HG02623 (cell line): ENCODE measurements around the gene OR2M2.
A peak's percentile ranks its signal among the peaks of the same experiment; 100 is the strongest.

Experiments used
- ATAC-seq: cut with Tn5 transposase; IDR thresholded peaks from one replicate; pipeline ENCODE4 v1.9.1; 2021; ENCODE audit warnings: moderate library complexity; ENCODE audit not compliant: unreplicated experiment

The OR2M2 gene, protein sequence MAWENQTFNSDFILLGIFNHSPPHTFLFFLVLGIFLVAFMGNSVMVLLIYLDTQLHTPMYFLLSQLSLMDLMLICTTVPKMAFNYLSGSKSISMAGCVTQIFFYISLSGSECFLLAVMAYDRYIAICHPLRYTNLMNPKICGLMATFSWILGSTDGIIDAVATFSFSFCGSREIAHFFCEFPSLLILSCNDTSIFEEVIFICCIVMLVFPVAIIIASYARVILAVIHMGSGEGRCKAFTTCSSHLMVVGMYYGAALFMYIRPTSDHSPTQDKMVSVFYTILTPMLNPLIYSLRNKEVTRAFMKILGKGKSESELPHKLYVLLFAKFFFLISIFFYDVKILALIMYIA

DNA sequence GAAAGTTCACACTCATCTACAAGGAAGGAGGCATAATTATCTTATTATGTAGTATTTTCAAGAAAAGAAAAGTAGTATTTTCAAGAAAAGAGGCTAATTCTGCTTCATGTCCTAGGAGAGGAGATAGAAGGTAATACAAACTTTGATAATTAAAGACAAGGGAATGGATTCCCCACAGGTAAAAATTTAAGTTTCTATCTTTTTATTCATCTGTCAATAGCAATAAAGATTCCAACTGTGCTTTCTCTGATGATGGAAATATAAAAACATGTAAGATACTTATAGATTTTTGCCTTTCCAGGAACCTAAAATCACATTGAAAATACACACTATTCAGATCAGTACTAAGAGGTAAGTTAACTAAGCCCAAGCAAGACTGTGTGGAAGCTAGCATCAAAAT is at the start of gene OR2M2:
OR2M2 (plus strand) TSS at position 301 of the 400 bp plus-strand sequence. CDS start 5,165 bp downstream, outside the sequence.
- ATAC-seq, result no peak

DNA sequence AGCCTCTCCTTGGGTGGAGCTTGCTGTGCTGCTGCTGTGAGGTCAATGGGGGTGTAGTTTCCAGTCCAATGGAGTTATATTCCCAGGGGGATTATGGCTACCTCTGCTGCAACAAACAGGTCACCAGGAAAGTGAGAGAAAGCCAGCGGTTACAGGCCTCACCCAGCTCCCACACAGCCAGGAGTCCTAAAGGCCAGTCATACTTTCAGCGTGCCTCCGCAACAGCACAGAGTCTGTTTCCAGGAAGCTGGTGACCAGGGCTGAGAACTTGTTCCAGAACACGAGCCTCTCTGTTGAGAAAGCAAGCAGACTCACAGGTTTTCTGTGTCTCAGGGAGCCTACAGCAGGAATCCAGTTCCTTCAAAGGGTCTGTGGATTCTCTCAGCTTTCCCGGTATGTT is 47.0 kb upstream of the OR2M2 start:
- ATAC-seq, result no peak

DNA sequence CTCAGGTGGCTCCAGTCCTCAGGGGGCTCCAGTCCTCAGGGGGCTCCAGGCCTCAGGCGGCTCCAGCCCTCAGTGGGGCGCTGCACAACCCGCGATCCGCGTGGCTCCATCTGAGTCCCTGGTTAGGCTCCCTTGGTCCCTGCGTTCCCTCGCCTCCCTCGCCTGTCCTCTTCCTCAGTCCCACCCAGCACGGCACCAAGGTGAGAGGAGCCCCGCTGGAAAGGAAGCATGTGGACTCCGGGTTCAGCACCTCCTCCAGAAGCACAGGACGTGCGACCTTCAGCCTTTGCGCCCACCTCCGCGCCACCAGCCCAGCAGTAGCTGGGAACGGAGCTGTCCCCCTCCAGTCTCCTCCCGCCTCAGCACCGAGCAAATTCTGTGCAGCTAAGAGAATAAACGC is 37.8 kb upstream of the OR2M2 start:
- no peak for ATAC-seq

DNA sequence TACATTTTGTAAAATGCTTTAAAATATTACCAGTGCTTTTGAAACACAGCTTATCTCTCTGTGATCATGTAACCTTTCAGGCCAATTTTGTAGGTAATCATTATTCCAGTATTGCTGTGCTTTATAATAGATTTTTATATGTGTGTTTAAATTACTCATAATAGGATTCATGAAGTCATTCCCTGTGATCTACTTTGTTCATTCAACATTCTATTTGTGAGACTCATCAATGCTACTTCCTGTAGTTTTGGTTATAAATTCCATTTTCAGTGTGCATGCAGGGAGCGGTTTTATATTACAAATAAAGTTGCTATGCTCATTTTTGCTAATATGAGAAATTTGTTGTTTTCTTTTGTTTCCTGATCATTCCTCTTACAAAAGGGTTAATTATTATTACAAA is 33.8 kb upstream of the OR2M2 start:
- ATAC-seq, result no peak

DNA sequence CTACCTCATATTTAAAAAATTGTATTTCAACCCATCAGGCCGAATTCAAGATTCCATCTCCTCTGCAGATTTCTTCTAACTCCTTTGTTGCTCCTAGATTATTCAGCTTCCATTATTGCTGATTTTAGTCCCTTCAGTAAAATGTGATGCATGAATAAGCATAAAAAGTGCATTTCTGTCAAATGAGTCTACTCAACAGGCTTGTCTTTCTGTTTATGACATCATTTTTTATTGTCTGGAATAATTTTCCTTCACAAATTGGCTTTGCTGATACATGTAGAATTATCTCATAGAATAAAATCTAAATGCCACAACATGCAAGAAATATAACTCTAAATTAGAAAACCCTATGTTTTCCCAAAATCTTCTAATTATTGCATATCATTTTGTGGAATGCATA is 31.3 kb upstream of the OR2M2 start:
- no peak for ATAC-seq

DNA sequence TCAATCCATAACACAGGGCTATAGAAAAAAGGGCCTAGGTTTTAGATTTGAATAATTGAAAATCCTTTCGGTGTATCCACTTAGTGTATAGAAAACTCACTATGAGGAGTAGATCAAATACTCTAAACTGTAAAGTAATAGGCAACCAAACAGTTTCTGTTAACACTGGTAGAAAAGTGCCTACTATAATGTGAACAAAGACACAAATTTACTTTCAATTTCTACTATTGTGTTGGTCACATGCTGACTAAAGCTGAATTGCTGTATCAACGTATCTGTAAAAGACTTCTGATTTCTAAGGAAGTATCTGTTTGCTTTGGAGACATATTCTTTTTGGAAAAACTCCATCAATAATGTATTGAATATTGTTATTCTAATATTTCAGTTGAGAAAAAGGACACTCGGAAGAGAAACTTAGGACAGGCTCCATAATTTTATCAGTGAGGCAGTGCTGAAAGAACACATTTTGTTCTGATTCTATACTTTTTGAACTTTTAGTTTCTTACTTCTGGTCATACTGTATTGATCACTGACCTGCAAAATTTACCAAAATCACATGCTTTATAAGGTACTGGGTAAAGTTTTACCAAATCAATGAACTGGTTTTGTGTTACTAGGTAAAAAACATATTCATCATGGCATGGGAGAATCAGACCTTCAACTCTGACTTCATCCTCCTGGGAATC is 30.0 kb upstream of the OR2M2 start, which contains the start of gene OR2M5:
OR2M5 (plus strand) TSS at position 636 of the 686 bp plus-strand sequence; CDS start at position 636, 0 bp downstream.
- no peak for ATAC-seq

DNA sequence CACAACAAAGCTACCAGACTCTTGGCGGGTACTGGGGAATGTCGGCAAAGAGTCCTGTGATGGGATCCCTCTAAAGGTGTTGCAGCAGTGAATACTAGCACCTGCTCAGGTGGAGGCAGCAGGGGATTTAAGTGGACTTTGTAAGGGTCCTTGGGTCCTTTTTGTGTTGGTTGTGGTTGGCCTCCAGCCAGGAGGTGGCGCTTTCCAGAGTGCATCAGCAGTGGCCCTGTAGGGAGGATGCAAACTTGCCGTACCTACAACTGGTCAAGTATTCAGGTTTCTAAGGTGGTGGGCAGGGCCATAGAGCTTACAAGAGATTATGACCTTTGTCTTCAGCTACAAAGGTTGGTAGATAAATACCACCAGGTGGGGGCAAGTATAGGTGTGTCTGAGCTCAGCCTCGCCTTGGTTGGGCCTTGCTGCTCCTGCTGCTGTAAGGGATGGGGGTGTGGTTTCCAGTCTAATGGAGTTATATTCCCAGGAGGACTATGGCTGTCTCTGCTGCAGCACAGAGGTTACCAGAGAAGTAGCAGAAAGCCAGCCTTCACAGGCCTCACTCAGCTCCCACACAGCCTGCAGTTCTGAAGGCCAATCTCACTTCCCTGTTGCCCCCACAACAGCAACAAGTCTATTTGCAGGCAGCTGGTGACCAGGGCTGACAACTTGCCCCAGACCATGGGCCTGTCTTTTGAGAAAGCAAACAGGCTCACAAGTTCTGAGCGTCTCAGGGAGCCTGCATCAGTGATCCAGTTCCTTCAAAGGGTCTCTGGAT is 22.4 kb upstream of the OR2M2 start:
- no peak for ATAC-seq

DNA sequence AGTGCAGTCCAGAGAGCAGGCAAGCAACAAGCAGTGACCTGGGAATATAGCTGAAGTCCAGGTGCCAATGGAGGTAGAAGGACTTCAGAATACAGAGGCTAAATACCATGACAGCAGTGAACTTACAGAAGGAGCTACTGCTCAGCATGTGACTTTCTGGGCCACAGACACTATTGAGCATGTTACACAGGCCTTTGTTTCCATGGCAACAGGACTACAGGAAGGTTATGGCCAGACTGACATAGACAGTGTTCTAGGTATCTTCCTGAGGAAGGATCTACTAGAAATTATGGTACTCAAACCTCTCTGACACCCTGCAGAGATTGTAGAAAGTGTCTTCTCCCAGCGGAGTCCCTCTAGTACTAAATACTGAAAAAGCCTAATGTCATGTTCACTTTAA is 18.7 kb upstream of the OR2M2 start:
- ATAC-seq, result no peak

DNA sequence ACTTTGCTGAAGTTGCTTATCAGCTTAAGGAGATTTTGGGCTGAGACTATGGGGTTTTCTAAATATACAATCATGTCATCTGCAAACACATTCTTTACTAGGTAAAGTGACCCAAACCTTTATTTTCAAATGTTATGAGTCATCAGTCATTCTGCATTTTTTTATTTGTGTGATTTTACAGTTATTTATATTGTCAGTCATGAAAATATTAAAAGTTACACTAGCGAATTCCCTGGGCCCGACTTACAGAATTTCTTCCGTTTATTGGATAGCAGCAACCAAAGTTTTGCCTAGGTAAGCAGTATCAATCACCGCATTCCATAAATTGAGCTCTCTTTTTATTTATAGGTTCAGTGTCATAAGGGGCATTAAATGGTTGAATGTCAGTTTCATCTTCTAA is 15.9 kb upstream of the OR2M2 start:
- no peak for ATAC-seq

DNA sequence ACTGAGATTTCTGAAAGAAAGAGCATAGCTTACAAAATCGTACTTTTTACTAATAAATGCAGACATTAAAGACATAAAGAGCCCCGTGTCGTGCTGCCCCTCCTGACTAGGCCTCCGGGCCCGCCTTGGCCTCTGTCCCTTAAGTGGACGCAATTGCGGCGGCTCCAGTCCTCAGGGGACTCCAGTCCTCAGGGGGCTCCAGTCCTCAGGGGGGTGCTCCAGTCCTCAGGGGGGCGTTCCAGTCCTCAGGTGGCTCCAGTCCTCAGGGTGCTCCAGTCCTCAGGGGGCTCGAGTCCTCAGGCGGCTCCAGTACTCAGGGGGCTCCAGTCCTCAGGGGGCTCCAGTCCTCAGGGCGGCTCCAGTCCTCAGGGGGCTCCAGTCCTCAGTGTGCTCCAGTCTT is 10.6 kb upstream of the OR2M2 start:
- ATAC-seq, result no peak

DNA sequence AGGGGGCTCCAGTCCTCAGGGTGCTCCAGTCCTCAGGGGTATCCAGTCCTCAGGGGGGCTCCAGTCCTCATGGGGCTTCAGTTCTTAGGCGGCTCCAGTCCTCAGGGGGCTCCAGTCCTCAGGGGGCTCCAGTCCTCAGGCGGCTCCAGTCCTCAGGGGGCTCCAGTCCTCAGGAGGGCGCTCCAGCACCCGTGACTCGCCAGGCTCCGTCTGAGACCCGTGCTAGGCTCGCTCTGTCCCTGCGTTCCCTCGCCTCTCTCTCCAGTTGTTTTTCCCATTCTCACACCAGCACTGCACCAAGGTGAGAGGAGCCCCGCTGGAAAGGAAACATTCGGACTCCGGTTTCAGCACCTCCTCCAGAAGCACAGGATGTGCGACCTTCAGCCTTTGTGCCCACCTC is 9.4 kb upstream of the OR2M2 start:
- ATAC-seq, result no peak

DNA sequence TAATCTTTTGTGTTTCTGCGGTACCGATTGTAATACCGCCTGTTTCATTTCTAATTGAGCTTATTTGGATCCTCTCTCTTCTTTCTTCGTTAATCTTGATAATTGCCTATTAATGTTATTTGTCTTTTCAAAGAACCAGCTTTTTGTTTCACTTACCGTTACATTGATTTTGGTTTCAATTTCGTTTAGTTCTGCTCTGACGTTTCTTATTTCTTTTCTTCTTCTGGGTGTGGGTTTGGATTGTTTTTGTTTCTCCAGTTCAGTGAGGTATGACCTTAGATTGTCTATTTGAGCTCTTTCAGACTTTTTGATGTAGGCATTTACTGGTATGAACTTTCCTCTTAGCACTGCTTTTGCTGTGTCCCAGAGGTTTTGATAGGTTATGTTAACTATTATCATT is 9.4 kb downstream of the OR2M2 start:
- peak; percentile 64 for ATAC-seq

DNA sequence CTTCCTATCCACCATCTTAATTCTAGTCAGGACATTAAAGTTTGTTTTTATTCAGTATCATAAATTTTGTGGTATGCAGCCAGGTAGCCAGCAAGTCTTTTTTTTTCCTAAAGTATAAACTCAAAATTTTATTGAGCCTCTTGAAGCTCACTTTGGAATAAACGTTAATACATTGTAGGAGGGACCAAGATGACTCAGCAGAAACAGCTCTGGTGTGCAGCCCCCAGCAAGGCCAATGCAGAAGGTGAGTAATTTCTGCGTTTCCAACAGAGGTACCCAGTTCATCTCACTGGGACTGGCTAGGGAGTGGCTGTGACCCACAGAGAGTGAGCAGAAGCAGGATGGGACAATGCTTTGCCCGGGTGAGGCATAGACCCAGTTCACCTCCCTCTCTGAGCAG is 12.7 kb downstream of the OR2M2 start:
- no peak for ATAC-seq

DNA sequence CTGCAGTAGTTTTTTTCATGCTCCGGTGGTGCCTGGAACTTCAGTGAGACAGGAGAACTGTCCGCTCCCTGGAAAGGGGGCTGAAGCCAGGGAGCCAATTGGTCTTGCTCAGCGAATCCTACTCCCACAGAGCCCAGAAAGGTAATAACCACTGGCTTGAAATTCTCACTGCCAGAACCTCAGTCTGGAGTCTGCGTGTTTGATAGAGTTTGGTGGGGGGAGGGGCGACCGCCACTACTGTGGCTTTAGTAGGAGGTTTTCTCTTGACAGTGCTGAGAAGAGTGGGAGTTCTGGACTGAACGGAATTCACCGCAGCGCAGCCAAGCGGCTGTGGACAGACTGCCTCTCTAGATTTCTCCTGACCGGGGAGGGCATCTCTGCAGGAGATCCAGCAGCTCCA is 14.4 kb downstream of the OR2M2 start:
- ATAC-seq, result no peak

DNA sequence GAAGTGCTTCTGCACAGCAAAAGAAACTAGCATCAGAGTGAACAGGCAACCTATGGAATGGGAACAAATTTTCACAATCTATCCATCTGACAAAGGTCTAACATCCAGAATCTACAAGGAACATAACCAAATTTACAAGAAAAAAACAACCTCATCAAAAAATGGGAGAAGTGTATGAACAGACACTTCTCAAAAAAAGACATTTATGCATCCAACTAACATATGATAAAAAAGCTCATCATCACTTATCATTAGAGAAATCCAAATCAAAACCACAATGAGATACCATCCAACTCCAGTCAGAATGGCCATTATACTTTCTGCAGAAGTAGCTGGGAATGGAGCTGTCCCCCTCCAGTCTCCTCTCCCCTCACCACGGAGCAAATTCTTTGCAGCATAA is 19.5 kb downstream of the OR2M2 start:
- ATAC-seq, result no peak

DNA sequence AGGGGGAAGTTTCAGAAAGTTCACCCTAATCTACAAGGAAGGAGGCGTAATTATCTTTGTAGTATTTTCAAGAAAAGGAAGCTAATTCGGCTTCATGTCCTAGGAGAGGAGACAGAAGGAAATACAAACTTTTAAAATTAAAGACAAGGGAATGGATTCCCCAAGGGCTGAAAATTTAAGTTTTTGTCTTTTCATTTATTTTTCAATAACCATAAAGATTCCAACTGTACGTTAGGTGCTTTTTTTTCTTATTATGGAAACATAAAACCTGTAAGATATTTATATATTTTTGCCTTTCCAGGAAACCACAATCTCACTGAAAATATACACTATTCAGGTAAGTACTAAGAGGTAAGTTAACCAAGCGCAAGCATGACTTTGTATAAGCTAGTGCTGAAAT is 22.3 kb downstream of the OR2M2 start, which contains the start of gene OR2M3:
OR2M3 (plus strand) TSS at position 301 of the 400 bp plus-strand sequence. CDS start 5,803 bp downstream, outside the sequence.
- no peak for ATAC-seq

DNA sequence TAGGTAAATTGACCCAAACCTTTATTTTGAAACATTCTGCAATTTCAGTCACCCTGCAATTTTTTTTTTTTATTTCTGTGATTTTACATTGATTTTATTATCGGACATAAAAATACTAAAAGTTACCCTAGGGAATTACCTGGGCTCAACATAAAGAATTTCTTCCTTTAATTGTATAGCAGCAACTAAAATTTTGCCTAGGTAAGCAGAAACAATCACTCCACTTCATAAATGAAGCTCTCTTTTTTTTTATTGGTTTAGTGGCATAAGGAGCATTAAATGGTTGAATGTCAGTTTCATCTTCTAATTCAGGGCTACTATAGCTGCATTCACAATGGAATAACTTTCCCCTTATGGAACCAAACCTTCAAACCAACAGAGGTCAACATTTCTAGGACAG is 41.3 kb downstream of the OR2M2 start:
- no peak for ATAC-seq

DNA sequence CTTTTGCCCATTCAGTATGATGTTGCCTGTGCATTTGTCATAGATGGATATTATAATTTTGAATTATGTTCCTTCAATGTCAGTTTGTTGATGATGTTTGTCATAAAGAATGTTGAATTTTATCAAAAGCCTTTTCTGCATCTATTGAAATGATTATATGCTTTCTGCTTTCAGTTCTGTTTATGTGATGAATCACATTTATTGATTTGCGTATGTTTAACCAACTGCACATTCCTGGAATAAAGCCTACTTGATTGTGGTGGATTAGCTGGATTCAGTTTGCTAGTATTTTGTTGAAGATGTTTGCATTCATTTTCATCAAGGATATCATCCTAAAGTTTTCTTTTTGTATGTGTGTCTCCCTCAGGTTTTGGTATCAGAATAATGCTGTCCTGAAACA is 50.9 kb downstream of the OR2M2 start:
- ATAC-seq, result no peak

DNA sequence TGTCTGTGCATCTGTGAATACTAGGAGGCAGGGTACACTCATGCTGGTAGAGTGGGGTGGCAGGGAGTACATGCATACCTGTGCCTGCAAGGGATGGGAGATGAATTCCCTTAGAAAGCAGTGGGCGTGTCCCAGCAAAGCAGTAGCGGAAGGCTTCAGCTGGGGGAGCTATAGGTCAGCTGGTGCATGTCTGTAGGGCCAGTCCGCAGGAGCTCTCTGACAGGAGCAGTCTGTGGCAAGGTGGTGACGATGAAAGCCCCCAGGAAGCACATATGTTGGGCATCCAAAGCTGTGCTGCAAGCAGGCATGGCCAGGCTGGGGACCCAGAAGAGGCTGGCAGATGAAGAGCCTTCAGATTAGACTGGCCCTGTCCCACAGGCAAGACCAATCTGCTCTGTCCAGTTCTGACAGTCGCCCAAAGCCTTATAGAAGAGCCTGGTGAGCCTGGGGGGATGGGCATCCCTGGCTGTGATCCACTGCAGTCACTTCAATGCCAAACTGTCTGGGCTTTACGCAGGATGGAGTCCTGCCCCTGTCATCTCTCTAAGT is 54.8 kb downstream of the OR2M2 start:
- ATAC-seq, result no peak
